Choroid plexus epithelial cell (primary cell): ENCODE data around the gene TMEM231.
"Not testable (repeated sequence)": the region's sequence is repeated elsewhere in the genome, so short reads cannot be mapped to it uniquely, and the experiment has no call there.

Experiments used
- DNase-seq: peaks from one replicate; pipeline ENCODE4 v3.0.0-alpha.2; 2010; ENCODE audit warnings: low read depth
- H3K4me3 ChIP-seq: 2 replicates; pipeline ENCODE4 v1.5.1; 2011; ENCODE audit warnings: low read depth, mild to moderate bottlenecking, control low read depth, low read length, moderate library complexity
- TF ChIP-seq, protein P1 (sequence below): conservative IDR thresholded peaks from 2 replicates; pipeline ENCODE4 v1.5.1; 2011; ENCODE audit warnings: low read depth, mild to moderate bottlenecking, control low read depth, inconsistent platforms, low read length, moderate library complexity

TMEM231 gene

DNA sequence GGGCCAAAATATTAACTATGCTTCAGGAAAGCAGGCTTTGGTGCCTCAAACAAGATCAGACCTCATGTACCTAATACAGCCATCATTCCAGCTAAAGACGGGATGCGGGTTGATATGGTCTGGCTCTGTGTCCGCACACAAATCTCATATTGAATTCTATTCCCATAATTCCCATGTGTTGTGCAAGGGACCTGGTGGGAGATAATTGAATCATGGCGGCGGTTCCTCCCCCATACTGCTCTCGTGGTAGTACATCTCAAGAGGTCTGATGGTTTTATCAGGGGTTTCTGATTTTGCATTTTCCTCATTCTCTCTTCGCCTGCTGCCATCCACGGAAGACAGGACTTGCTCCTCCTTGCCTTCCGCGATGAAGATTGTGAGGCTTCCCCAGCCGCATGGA is 41.8 kb downstream of the TMEM231 start:
- TF ChIP-seq, protein P1, sequence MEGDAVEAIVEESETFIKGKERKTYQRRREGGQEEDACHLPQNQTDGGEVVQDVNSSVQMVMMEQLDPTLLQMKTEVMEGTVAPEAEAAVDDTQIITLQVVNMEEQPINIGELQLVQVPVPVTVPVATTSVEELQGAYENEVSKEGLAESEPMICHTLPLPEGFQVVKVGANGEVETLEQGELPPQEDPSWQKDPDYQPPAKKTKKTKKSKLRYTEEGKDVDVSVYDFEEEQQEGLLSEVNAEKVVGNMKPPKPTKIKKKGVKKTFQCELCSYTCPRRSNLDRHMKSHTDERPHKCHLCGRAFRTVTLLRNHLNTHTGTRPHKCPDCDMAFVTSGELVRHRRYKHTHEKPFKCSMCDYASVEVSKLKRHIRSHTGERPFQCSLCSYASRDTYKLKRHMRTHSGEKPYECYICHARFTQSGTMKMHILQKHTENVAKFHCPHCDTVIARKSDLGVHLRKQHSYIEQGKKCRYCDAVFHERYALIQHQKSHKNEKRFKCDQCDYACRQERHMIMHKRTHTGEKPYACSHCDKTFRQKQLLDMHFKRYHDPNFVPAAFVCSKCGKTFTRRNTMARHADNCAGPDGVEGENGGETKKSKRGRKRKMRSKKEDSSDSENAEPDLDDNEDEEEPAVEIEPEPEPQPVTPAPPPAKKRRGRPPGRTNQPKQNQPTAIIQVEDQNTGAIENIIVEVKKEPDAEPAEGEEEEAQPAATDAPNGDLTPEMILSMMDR = no peak
- no peak overlapping the region for H3K4me3 ChIP-seq
- DNase-seq = no peak

DNA sequence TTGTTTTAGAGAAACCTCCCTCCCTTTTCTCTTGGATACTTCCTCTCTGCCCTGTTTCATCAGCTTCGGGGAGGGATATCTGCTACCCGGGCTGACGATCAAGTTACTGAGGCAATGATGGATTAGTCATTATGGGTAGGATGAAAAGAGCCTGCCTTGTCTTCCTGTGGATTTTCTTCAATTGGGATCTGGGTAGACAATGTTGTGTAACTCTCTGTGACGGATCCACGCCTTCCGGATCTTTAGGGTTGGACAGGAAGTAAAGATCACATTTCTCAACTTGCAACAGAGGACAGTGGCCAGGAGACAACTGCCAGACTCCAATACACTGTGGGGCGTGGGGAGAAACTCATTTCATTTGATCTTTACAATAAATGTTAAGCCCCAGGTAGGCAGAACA is 49.5 kb downstream of the TMEM231 start:
- H3K4me3 ChIP-seq = no peak overlapping the region
- peak; percentile 93 for DNase-seq
- TF ChIP-seq, protein P1 = no peak

DNA sequence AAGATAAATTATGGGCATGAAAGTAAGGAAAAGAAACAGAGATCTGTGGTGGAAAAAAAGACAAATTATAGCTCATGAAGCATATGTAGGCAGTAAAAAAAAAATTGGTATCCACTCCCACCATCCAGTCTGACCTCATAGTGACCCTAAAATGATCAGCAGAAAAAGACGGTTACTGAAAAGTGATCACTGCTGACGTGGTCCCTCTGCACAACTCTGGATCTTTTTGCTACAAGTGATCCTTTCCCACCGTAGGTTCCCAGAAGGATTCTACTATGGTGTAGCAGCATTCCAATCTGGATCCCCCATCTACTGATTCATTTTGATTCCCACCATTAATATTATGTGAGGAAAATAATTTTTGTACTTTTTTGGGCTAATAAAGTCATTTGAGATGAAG is 49.9 kb downstream of the TMEM231 start:
- peak; percentile 6 for DNase-seq
- TF ChIP-seq, protein P1 = no peak
- H3K4me3 ChIP-seq = no peak overlapping the region

DNA sequence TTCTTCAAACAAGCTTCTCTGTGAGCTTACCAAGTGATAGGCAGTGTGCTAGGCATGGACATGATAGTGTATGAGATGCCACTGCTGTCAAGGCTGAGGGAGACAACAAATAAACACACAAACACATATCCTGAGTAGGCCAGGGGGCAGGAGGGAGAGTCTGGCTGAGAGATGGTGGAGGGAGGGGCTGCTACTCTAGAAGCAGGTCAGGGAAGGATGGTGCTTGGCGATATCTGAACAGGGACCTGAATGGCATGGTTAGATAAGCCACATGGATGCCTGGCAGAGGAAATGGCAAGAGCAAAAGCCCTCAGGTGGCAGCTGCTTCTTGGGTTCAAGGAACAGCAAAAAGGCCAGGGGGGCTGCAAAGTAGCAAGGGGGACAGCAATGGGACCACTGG is 52.3 kb downstream of the TMEM231 start:
- TF ChIP-seq, protein P1 = no peak
- DNase-seq = no peak
- no peak overlapping the region for H3K4me3 ChIP-seq

DNA sequence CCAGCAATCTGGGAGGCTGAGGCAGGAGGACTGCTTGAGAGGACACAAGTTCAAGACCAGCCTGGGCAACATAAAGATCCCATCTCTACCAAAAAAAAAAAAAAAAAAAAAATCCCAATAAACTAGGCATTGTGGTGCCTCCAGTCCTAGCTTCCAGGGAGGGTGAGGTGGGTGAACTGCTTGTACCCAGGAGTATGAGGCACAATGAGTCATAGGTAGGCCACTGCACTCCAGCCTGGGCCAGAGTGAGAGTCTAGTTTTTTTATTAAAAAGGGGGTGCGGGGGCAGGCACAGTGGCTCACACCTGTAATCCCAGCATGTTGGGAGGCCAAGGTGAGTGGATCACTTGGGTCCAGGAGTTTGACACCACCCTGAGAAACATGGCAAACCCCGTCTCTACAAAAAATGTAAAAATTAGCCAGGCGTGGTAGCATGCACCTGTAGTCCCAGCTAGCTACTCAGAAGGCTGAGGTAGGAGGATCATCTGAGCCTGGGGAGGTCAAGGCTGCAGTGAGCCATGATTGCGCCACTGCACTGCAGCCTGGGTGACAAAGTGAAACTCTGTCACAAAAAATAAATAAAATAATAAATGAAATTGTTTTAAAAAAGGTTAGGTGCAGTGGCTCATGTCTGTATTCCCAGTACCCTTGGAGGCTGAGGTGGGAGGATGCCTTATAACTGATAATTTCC is 53.0 kb downstream of the TMEM231 start:
- no peak overlapping the region for H3K4me3 ChIP-seq
- DNase-seq = no peak
- TF ChIP-seq, protein P1 = no peak

DNA sequence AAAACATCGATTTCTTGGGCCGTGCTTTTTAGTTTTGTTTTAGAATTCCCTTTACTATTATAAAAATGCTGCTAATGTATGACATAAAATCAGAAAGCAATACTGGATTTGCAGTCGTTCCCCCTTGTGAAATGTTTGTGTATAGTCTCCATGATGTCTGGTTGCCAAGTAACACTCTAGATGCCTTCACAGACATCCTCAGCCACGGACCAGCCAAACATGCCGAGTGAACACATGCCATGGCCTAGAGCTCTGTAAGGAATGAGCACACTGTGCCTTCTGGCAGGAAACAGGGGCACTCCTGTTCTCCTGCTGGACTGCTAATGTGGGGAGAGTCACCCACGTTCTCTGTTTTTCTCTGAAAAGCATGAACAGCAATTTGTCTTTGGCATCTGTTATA is 54.2 kb downstream of the TMEM231 start:
- DNase-seq = peak; percentile 82
- not testable (repeated sequence) for H3K4me3 ChIP-seq

DNA sequence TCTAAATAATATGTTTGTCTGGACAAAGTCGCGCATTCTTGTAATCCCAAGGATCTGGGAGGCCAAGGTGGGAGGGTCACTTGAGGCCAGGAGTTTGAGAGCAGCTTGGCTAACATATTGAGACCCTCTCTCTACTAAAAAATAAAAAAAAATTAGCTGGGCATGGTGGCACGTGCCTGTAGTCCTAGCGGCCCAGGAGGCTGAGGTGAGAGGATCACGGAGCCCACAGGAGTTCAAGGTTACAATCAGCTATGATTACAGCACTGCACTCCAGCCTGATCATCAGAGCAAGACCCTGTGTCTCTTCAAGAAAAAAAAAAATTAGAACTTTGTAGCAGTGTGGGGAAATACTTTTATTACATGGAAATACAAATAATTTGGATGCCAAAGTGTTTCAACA is 54.7 kb downstream of the TMEM231 start:
- H3K4me3 ChIP-seq = no peak overlapping the region
- no peak for DNase-seq
- TF ChIP-seq, protein P1 = no peak

DNA sequence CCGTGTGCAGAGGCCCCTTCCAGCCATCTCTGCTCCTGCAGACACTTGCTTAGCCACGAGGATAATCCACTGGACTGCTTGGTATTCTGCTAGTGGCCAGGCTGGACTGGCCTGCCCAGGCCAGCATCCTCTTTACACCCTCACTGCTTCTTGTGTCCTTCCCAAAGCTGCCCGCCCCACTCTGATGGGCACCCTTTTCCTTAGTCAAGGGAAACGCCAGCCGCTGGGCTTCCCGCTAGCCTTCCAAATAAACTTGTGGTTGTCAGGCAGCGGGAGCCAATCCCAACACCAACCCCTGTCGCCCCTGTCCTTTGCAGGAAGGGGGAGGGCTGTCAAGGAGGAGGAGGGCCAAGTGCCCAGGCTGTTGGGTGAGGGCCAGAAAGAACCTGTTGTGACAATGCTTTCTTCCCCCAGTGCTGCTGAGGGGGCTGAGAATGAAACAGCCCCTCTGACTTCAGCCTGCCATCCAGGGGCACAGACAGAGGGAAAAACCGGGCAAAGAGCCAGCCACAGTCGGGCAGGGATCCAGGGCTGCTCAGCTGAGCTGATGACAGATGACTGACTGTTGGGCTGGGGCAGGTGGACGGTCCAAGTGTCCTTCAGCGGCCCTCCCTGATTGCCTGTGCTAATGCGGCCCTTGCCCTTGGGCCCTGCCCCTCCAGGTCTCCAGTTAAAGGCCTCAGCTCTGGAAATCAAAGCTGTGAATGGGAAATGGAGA is 57.3 kb downstream of the TMEM231 start:
- H3K4me3 ChIP-seq, DNase-seq: not testable (repeated sequence)
